Large intestine (tissue), 3 donors: ENCODE measurements around the gene MEIKIN. TPM values are rescaled to one million over a fixed set of nuclear protein-coding genes. Genes with fewer than 3 reads are reported as not detected.
"Not testable (repeated sequence)": the region's sequence is repeated elsewhere in the genome, so short reads cannot be mapped to it uniquely, and the experiment has no call there.

Source experiments
- DNase-seq, 2 donors: peaks; one replicate each; pipeline versions ENCODE4 v3.0.0 to v3.0.0-alpha.2; 2013
- H3K27ac ChIP-seq: one replicate; pipeline ENCODE4 v1.5.1; 2013; ENCODE audit warnings: low read length
- H3K27me3 ChIP-seq: 2 replicates; pipeline ENCODE4 v1.6.1; 2013; ENCODE audit warnings: low read length; ENCODE audit not compliant: control insufficient read depth, insufficient read depth
- H3K36me3 ChIP-seq: 2 replicates; pipeline ENCODE4 v1.6.1; 2013; ENCODE audit warnings: low read length; ENCODE audit not compliant: control insufficient read depth, insufficient read depth
- H3K4me1 ChIP-seq: one replicate; pipeline ENCODE4 v1.6.1; 2013; ENCODE audit warnings: low read length; ENCODE audit not compliant: control insufficient read depth, insufficient read depth
- H3K4me3 ChIP-seq: one replicate; pipeline ENCODE4 v1.5.1; 2013; ENCODE audit warnings: low read length
- H3K9me3 ChIP-seq: one replicate; pipeline ENCODE4 v1.6.1; 2013; ENCODE audit warnings: mild to moderate bottlenecking, low read depth, low read length, moderate library complexity; ENCODE audit not compliant: control insufficient read depth
- whole genome bisulfite sequencing: methylation state at CpG from one replicate; pipeline ENCODE4 v1.1.5; 2013; ENCODE audit warnings: low lambda C conversion rate; ENCODE audit not compliant: insufficient coverage; 5-methylcytosine and 5-hydroxymethylcytosine counted together
- polyA plus RNA-seq: library from polyadenylated mRNA; unstranded; fragments of 120-200 nt; gene quantifications from one replicate; pipeline ENCODE4 v1.2.1, GENCODE V29; 2013

MEIKIN gene
- polyA plus RNA-seq, 1 donor, result not detected

DNA sequence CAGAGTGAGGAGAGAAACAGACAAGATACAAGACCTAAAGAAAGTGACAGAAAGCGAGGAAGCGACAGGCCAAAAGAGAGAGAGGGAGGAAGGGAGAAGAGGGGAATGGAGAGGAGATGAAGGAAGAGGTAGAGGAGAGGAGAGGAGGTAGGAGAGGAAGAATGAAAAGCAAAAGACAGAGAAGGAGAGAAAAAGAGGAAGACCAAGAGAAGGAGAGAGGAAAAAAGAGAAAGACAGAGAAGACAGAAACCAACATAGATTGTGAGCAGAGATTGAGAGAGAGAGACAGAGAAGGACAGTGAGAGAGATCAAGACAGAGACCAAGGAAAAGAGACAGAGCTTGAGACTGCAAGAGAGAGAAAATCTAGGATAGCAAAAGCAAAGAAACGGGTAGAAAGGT lies 90.0 kb downstream of the MEIKIN start:
- 90% methylated on average over 2 of the region's 3 CpGs for WGBS
- no peak for DNase-seq
- no peak overlapping the region for H3K4me3 ChIP-seq
- H3K27ac ChIP-seq, result no peak overlapping the region
- no peaks in the 10 kb centered on the region for H3K36me3 ChIP-seq
- no peaks in the 10 kb centered on the region for H3K9me3 ChIP-seq
- H3K4me1 ChIP-seq, result no peaks in the 10 kb centered on the region
- H3K27me3 ChIP-seq, result no peaks in the 10 kb centered on the region

DNA sequence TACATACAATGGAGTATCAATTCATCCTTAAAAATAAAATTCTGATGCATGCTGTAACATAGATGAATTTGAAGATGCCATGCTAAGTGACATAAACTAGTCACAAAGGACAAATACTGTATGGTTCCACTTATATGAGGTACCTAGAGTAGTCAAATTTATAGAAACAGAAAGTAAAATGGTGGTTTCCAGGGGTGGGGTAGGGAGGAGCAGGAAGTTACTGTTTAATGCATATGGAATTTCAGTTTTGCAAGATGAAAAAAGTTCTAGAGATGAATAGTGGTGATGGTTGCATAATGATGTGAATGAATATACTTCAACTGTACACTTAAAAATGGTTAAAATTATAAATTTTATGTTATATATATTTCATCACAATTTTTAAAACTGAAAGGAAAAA lies 91.3 kb downstream of the MEIKIN start:
- Histone ChIP-seq H3K36me3 (no peaks in the 10 kb centered on the region), H3K9me3 (no peaks in the 10 kb centered on the region), H3K27me3 (no peaks in the 10 kb centered on the region), H3K4me3 (no peak overlapping the region), H3K4me1 (no peaks in the 10 kb centered on the region), H3K27ac (no peak overlapping the region)
- DNase-seq, result no peak

- Histone ChIP-seq H3K27ac (no peak overlapping the region), H3K9me3 (peaks cover 2% of the 10 kb centered on the region), H3K36me3 (no peaks in the 10 kb centered on the region), H3K4me1 (no peaks in the 10 kb centered on the region), H3K27me3 (no peaks in the 10 kb centered on the region), H3K4me3 (no peak overlapping the region)
- DNase-seq, result no peak
- 33% methylated on average over 1 of the region's 2 CpGs for WGBS
These were observed 96.8 kb downstream of the MEIKIN start for GRCh38 chr5:131848662-131849061.

DNA sequence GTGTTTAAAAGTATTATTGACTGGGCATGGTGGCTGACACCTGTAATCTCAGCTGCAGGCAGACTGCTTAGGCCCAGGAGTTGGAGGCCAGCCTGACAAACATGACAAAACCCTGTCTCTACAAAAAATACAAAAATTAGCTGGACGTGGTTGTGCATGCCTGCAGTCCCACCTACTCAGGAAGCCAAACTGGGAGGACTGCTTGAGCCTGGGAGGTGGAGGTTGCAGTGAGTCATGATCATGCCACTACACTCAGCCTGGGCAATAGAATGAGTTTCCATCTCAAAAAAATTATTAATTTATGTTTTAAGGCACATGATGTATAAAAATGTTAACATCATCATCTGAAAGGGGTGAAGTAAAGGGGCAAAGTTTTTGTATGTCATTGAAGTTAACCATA lies 98.9 kb downstream of the MEIKIN start:
- no peaks in the 10 kb centered on the region for H3K27me3 ChIP-seq

DNA sequence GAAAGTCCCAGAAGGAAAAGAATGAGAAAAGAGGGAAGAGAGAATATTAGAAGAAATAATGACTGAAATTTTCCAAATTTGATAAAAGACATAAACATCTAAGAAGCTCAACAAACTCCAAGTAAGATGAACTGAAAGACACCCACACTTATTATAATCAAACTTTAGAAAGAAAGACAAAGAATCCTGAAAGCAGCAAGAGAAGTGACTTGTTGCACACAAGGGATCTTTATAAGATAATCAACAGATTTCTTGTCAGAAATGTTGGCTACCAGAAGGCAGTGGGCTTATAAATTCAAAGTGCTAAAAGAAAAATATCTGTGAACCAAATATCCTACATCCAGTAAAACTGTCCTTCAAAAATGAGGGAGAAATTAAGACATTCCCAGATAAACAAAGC lies 99.6 kb downstream of the MEIKIN start:
- no peak overlapping the region for H3K4me3 ChIP-seq
- H3K4me1 ChIP-seq, result no peaks in the 10 kb centered on the region
- H3K27me3 ChIP-seq, result no peaks in the 10 kb centered on the region
- H3K36me3 ChIP-seq, result no peaks in the 10 kb centered on the region
- no peak overlapping the region for H3K27ac ChIP-seq
- peaks cover 5% of the 10 kb centered on the region for H3K9me3 ChIP-seq
- no peak for DNase-seq

More for the DNA sequence above, 98.9 kb downstream of the MEIKIN start:
- no peak for DNase-seq
- WGBS, result no CpG with 5 or more reads among the region's 1 CpG
- Histone ChIP-seq H3K4me1 (no peaks in the 10 kb centered on the region), H3K27ac (no peak overlapping the region), H3K36me3 (no peaks in the 10 kb centered on the region), H3K4me3 (no peak overlapping the region), H3K9me3 (peaks cover 5% of the 10 kb centered on the region)

GRCh38 chr5:131842971-131843370 lies 102.5 kb downstream of the MEIKIN start:
- not testable (repeated sequence) for H3K4me1 ChIP-seq, H3K9me3 ChIP-seq, H3K4me3 ChIP-seq, H3K27me3 ChIP-seq, DNase-seq, H3K27ac ChIP-seq, H3K36me3 ChIP-seq
- WGBS, result no CpG with 5 or more reads among the region's 1 CpG

DNA sequence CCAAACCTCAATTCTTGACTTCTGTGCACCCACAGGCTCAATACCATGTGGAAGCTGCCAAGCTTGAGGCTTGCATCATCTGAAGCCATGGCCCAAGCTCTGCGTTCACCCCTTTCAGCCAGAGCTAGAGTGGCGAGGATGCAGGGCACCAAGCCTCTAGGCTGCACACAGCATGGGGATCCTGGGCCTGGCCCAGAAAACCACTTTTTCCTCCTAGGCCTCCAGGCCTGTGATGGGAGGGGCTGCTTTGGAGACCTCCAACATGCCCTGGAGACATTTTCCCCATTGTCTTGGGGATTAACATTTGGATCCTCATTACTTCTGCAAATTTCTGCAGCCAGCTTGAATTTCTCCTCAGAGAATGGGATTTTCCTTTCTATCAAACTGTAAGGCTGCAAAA lies 112.8 kb downstream of the MEIKIN start:
- H3K4me1 ChIP-seq, H3K27me3 ChIP-seq, H3K4me3 ChIP-seq, DNase-seq, H3K36me3 ChIP-seq, H3K27ac ChIP-seq, H3K9me3 ChIP-seq: not testable (repeated sequence)
- no CpG with 5 or more reads among the region's 2 CpGs for WGBS

GRCh38 chr5:131825404-131826013 lies 120.0 kb downstream of the MEIKIN start:
- no peak for DNase-seq
- peaks cover 4% of the 10 kb centered on the region for H3K9me3 ChIP-seq
- no peaks in the 10 kb centered on the region for H3K36me3 ChIP-seq
- no peaks in the 10 kb centered on the region for H3K27me3 ChIP-seq
- no CpG with 5 or more reads among the region's 2 CpGs for WGBS
- no peaks in the 10 kb centered on the region for H3K4me1 ChIP-seq
- no peak overlapping the region for H3K4me3 ChIP-seq
- no peak overlapping the region for H3K27ac ChIP-seq

- 89% methylated on average over 1 of the region's 1 CpG for whole genome bisulfite sequencing
- Histone ChIP-seq H3K9me3 (peaks cover 4% of the 10 kb centered on the region), H3K4me1 (no peaks in the 10 kb centered on the region), H3K36me3 (no peaks in the 10 kb centered on the region), H3K27me3 (no peaks in the 10 kb centered on the region), H3K27ac (no peak overlapping the region), H3K4me3 (no peak overlapping the region)
- no peak for DNase-seq
These were observed 120.8 kb downstream of the MEIKIN start for GRCh38 chr5:131824631-131825030.

GRCh38 chr5:131821221-131821620 lies 124.2 kb downstream of the MEIKIN start:
- no CpG with 5 or more reads among the region's 1 CpG for WGBS
- H3K4me3 ChIP-seq, result no peak overlapping the region
- H3K4me1 ChIP-seq, result no peaks in the 10 kb centered on the region
- H3K36me3 ChIP-seq, result no peaks in the 10 kb centered on the region
- no peaks in the 10 kb centered on the region for H3K27me3 ChIP-seq
- no peak for DNase-seq
- H3K9me3 ChIP-seq, result peaks cover 4% of the 10 kb centered on the region
- no peak overlapping the region for H3K27ac ChIP-seq

- H3K27me3 ChIP-seq, result no peaks in the 10 kb centered on the region
- no peak for DNase-seq
- H3K9me3 ChIP-seq, result no peaks in the 10 kb centered on the region
- no peak overlapping the region for H3K27ac ChIP-seq
- no peaks in the 10 kb centered on the region for H3K36me3 ChIP-seq
- H3K4me3 ChIP-seq, result no peak overlapping the region
- WGBS, result 100% methylated on average over 1 of the region's 2 CpGs
- no peaks in the 10 kb centered on the region for H3K4me1 ChIP-seq
These were observed 127.3 kb downstream of the MEIKIN start for GRCh38 chr5:131818001-131818724.
